Heart left ventricle (tissue), 13 donors: ENCODE results near the gene CPEB1.

Experiments
- CTCF ChIP-seq, 12 donors: fragments of 200-600 bp; sonication (generic) in 4 of 12; IDR thresholded peaks; one replicate each; pipeline versions ENCODE4 v1.5.0 to v1.8.0; 2018 to 2022; ENCODE audit warnings: antibody characterized with exemption in 12 of 12, mild to moderate bottlenecking in 5 of 12
- POLR2A ChIP-seq, 2 donors: fragments of 450-650 bp; IDR thresholded peaks; one replicate each; pipeline ENCODE4 v1.6.1; 2017; ENCODE audit warnings: antibody characterized with exemption in 2 of 2, mild to moderate bottlenecking in 2 of 2, moderate library complexity in 2 of 2
- donor health status: ischemic (EF 13 %, LVEDD 7.1; RV severe dilation, severe dysfunction).
- donor health status: DM: no; HTN: yes; CAD: no.
- donor health status: DM: no; HTN: no; CAD: no.
- donor health status: ischemic (EF 25% LVEDD 6.9; RV normal size, moderate dysfunction).
- donor health status: ischemic (EF 25% LVEDD 5.7; RV mildly dilated, moderate dysfunction).
- donor health status: ischemic (EF 35%, LVEDD 5.7; RV mildly dilated, moderate dysfunction).
- donor health status: nonischemic (EF 11% LVEDD 7.7; RV severe dilation, severe dysfunction).
- donor health status: DM: yes; HTN: yes; CAD: no.
- donor health status: PGD.
- donor health status: ischemic (EF 29% LVEDD 5.4; RV normal size, mild dysfunction).
- donor health status: nonischemic (EF 23%, LVEDD 6.1; RV moderate dilation, normal function).

- TF ChIP-seq POLR2A (IDR thresholded peaks at IDR 0.05) = no peak
- TF ChIP-seq CTCF (IDR thresholded peaks at IDR 0.05) = no peak
Observed at GRCh38 chr15:82566690-82567089, 80.5 kb downstream of the CPEB1 start.
